ENCODE results near the gene DGKI. TPM values are rescaled to one million over a fixed set of nuclear protein-coding genes. Genes with fewer than 3 reads are reported as not detected.

The DGKI gene
- total RNA-seq, 3 donors from 2014 or later (not counting 1 experiment from before 2014, with no cell fraction given): 0.53 TPM; not detected in 2

- Histone ChIP-seq H3K9me3 (ENCODE audit: control insufficient read depth, insufficient read depth, low read length) (no peaks in the 10 kb centered on the region), H3K4me3 (ENCODE audit: low read length) (no peak overlapping the region), H3K4me1 (ENCODE audit: control insufficient read depth, insufficient read depth, low read length) (no peaks in the 10 kb centered on the region), H3K36me3 (ENCODE audit: control insufficient read depth, insufficient read depth, low read length) (no peaks in the 10 kb centered on the region), H3K27ac (ENCODE audit: low read length) (no peak overlapping the region), H3K27me3 (ENCODE audit: control insufficient read depth, insufficient read depth, low read length) (no peaks in the 10 kb centered on the region)
- Mint-ChIP-seq H3K27me3 (ENCODE audit: low read depth in 2 of 2) (no peaks in the 10 kb centered on the region), H3K9me3 (peaks cover 6 to 19% of the 10 kb centered on the region in 2 donors), H3K27ac (no peak overlapping the region), H3K36me3 (no peaks in the 10 kb centered on the region), H3K4me1 (no peaks in the 10 kb centered on the region), H3K4me3 (no peak overlapping the region)
- 0% methylated on average over 1 of the region's 1 CpG for WGBS (ENCODE audit: insufficient coverage)
- intact Hi-C loops (cut with micrococcal nuclease): no loop called here
- ATAC-seq: no peak
- no peak for DNase-seq
- no peak for TF ChIP-seq CTCF (IDR thresholded peaks at IDR 0.05)
Measured at GRCh38 chr7:137386966-137387365, 459.8 kb downstream of the DGKI start.

- DNase-seq: no peak
- no peak overlapping the region for H3K4me3 Mint-ChIP-seq
- Histone ChIP-seq H3K4me3 (ENCODE audit: low read length) (no peak overlapping the region), H3K27ac (ENCODE audit: low read length) (no peak overlapping the region), H3K9me3 (ENCODE audit: control insufficient read depth, insufficient read depth, low read length) (no peaks in the 10 kb centered on the region), H3K27me3 (ENCODE audit: control insufficient read depth, insufficient read depth, low read length) (no peaks in the 10 kb centered on the region), H3K4me1 (ENCODE audit: control insufficient read depth, insufficient read depth, low read length) (no peaks in the 10 kb centered on the region), H3K36me3 (ENCODE audit: control insufficient read depth, insufficient read depth, low read length) (no peaks in the 10 kb centered on the region)
- no peaks in the 10 kb centered on the region for H3K27me3 Mint-ChIP-seq (ENCODE audit: low read depth in 2 of 2)
- no CpG with 5 or more reads among the region's 1 CpG for WGBS (ENCODE audit: insufficient coverage)
- intact Hi-C loops (cut with micrococcal nuclease): no loop called here
- peaks cover 8 to 16% of the 10 kb centered on the region in 2 donors for H3K9me3 Mint-ChIP-seq
- H3K36me3 Mint-ChIP-seq: no peaks in the 10 kb centered on the region
- no peaks in the 10 kb centered on the region for H3K4me1 Mint-ChIP-seq
- TF ChIP-seq CTCF (IDR thresholded peaks at IDR 0.05): no peak
- H3K27ac Mint-ChIP-seq: no peak overlapping the region
- ATAC-seq: no peak
Measured at GRCh38 chr7:137381045-137381444, 465.7 kb downstream of the DGKI start.

- DNase-seq (no peak), ATAC-seq (no peak)
- Mint-ChIP-seq H3K36me3 (no peaks in the 10 kb centered on the region), H3K27me3 (ENCODE audit: low read depth in 2 of 2) (no peaks in the 10 kb centered on the region), H3K9me3 (peaks cover 4 to 9% of the 10 kb centered on the region in 2 donors), H3K4me1 (no peaks in the 10 kb centered on the region), H3K4me3 (no peak overlapping the region), H3K27ac (no peak overlapping the region)
- no peaks in the 10 kb centered on the region for H3K4me1 ChIP-seq (ENCODE audit: control insufficient read depth, insufficient read depth, low read length)
- no peaks in the 10 kb centered on the region for H3K36me3 ChIP-seq (ENCODE audit: control insufficient read depth, insufficient read depth, low read length)
- 64% methylated on average over 2 of the region's 2 CpGs for WGBS (ENCODE audit: insufficient coverage)
- TF ChIP-seq CTCF (IDR thresholded peaks at IDR 0.05): no peak
- H3K27me3 ChIP-seq (ENCODE audit: control insufficient read depth, insufficient read depth, low read length): no peaks in the 10 kb centered on the region
- H3K9me3 ChIP-seq (ENCODE audit: control insufficient read depth, insufficient read depth, low read length): no peaks in the 10 kb centered on the region
- intact Hi-C loops (cut with micrococcal nuclease): no loop called here
- H3K27ac ChIP-seq (ENCODE audit: low read length): no peak overlapping the region
- H3K4me3 ChIP-seq (ENCODE audit: low read length): no peak overlapping the region
Measured at GRCh38 chr7:137373507-137373906, 473.3 kb downstream of the DGKI start.

- Mint-ChIP-seq H3K27ac (no peak overlapping the region), H3K4me1 (no peaks in the 10 kb centered on the region), H3K36me3 (no peaks in the 10 kb centered on the region), H3K4me3 (no peak overlapping the region), H3K9me3 (peaks cover 2 to 9% of the 10 kb centered on the region in 2 donors), H3K27me3 (ENCODE audit: low read depth in 2 of 2) (no peaks in the 10 kb centered on the region)
- ATAC-seq (no peak), DNase-seq (no peak)
- Histone ChIP-seq H3K4me1 (ENCODE audit: control insufficient read depth, insufficient read depth, low read length) (no peaks in the 10 kb centered on the region), H3K27me3 (ENCODE audit: control insufficient read depth, insufficient read depth, low read length) (no peaks in the 10 kb centered on the region), H3K36me3 (ENCODE audit: control insufficient read depth, insufficient read depth, low read length) (no peaks in the 10 kb centered on the region), H3K9me3 (ENCODE audit: control insufficient read depth, insufficient read depth, low read length) (peaks cover 3% of the 10 kb centered on the region), H3K4me3 (ENCODE audit: low read length) (no peak overlapping the region), H3K27ac (ENCODE audit: low read length) (no peak overlapping the region)
- intact Hi-C loops (cut with micrococcal nuclease): no loop called here
- 100% methylated on average over 1 of the region's 2 CpGs for WGBS (ENCODE audit: insufficient coverage)
- no peak for TF ChIP-seq CTCF (IDR thresholded peaks at IDR 0.05)
Measured at GRCh38 chr7:137371616-137372015, 475.2 kb downstream of the DGKI start.

Data from natural killer cell (primary cell).